D341Med (cell line): ENCODE measurements around the gene HSH2D.
"Not testable (repeated sequence)": the region's sequence is repeated elsewhere in the genome, so short reads cannot be mapped to it uniquely, and the experiment has no call there.

Source experiments
- DNase-seq: peaks from one replicate; pipeline ENCODE4 v3.0.0; 2012; ENCODE audit warnings: low spot score

Gene HSH2D

GRCh38 chr19:16157601-16158000 is 14.1 kb downstream of the HSH2D start:
- DNase-seq = no peak

DNA sequence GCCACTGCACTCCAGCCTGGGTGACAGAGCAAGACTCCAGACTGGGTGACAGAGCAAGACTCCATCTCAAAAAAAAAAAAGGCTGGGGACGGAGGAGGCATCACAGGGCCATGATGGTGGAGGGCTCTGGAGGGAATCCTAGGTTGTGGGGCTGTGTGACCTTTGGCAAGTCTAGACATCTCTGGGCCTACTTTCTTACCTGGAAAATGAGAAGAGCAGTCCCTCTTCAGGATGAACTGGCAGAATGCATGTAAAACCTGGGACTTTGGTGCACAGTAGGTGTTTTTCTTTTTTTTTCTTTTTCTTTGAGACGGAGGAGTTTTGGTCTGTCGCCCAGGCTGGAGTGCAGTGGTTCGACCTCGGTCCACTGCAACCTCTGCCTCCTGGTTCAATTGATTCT is 16.2 kb downstream of the HSH2D start:
- DNase-seq = no peak

DNA sequence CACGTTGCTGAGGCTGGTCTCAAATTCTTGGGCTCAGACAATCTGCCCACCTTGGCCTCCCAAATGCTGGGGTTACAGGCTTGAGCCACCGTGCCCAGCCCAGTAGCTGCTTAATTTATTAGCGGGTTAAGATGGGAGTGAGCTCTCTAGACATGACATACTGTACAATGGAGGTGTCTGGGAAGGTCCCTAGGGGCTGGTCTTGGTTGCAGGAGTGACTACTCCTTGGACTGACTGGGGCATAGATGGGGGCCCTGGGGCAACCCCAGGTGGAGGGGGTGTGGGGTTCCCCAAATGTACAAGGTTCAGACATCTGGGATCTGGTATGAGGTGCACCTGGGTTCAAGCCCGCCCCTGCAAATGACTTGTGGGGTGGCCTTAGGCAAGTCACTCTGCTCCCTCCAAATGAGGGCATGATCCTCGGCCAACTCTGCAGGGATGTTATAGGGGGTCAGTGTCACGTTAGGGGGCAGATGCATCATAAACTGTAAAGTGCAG is 17.0 kb downstream of the HSH2D start:
- no peak for DNase-seq

GRCh38 chr19:16160943-16161560 is 17.6 kb downstream of the HSH2D start:
- no peak for DNase-seq

- no peak for DNase-seq
Observed at GRCh38 chr19:16161840-16162239, 18.4 kb downstream of the HSH2D start.

DNA sequence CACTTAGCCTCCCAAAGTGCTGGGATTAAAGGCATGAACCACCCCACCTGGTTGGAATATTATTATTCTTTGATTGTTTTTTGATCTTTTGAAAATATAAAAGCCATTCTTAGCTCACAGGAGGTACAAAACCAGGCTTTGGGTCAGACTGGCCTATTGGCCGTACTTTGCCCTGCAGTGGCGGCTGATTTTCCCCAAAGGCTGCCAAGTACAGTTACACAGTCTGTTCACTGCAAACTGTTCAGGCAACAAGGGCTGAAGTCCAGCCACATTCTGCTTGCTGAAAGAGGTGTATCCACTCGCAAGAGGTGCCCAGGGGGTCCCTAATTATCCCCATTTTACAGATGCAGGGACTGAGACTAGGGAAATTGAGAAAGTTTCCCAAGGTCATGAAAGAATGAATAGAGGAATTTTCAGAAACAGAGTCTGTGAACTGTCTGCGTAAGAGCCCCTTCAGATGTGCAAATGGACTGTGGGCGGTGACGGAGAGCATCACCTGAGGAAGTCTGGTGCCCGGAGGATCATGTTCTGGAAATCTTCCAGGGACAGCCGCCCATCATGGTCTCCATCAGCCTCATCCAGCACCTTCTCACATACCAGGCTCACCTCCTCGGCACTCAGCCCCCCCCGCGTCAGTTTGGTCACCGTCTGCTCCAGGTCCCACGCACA is 20.9 kb downstream of the HSH2D start:
- DNase-seq = no peak

DNA sequence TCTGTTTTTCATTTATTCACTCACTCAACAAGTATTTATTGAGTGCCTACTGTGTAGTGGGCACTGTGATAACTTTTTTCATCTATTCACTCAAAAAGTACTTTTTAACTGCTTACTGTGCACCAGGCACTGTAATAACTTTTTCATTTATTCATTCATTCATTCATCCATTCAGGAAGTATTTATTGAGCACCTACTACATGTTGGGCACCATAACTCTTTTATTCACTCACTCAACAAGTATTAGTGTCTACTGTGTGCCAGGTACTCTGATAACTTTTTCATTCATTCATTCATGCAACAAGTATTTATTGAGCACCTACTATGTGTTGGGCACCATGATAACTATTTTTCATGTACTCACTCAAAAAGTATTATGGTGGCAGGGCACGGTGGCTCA is 22.9 kb downstream of the HSH2D start:
- DNase-seq = no peak

GRCh38 chr19:16167055-16167454 is 23.6 kb downstream of the HSH2D start:
- DNase-seq = no peak

- DNase-seq = no peak
Observed at GRCh38 chr19:16168465-16169081, 25.1 kb downstream of the HSH2D start.

- no peak for DNase-seq
Observed at GRCh38 chr19:16170134-16170533, 26.6 kb downstream of the HSH2D start.

DNA sequence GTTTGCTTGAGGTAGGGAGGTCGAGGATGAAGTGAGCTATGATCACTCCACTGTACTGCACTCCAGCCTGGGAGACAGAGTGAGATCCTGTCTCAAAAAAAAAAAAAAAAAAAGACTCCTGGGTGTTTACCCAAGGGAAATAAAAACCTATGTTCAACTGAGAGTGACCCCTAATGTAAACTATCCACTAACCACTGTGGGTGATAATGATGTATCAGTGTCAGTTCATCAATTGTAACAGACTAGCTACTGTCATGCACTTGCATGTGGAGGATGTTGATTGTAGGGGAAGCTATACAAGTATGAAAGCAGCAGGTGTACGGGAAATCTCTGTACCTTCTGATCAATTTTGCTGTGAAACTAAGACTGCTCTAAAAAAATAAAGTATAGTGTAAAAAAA is 32.5 kb downstream of the HSH2D start:
- no peak for DNase-seq

DNA sequence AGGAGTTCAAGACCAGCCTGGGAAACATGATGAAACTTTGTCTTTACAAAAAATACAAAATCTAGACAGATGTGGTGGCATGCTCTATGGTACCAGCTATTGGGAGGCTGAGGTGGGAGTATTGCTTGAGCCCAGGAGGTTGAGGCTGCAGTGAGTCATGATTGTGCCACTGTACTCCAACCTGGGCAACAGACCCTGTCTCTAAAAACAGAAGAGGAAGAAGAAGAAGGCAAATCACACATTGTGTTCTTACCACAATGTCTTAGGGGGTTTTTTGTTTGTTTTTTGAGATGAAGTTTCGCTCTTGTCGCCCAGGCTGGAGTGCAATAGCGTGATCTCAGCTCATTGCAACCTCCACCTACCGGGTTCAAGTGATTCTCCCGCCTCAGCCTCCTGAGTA is 35.4 kb downstream of the HSH2D start:
- DNase-seq = not testable (repeated sequence)

GRCh38 chr19:16180611-16181010 is 37.1 kb downstream of the HSH2D start:
- no peak for DNase-seq

DNA sequence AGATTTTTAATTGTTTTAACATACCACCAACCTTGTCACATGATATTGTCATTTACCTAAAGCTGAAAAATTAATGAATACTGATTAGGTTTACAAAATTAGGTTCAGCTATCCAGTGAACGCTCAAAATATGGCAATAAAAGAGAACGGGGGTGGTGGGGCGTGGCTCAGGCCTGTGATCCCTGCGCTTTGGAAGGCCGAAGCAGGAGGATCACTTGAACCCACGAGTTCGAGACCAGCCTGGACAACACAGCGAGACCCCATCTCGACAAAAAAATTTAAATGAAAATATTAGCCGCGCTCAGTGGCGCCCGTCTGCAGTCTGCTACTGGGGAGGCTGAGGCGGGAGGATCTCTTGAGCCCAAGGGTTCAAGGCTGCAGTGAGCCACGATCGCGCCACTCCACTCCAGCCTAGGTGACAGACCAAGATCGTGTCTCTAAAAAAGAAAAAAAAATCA is 41.2 kb downstream of the HSH2D start:
- DNase-seq = no peak

- peak; percentile 98 for DNase-seq
Observed at GRCh38 chr19:16185123-16185767, 41.8 kb downstream of the HSH2D start, which contains the start of gene FAM32A. Gene FAM32A (plus strand): TSS chr19:16185410. CDS start chr19:16185443, 33 bp downstream.

DNA sequence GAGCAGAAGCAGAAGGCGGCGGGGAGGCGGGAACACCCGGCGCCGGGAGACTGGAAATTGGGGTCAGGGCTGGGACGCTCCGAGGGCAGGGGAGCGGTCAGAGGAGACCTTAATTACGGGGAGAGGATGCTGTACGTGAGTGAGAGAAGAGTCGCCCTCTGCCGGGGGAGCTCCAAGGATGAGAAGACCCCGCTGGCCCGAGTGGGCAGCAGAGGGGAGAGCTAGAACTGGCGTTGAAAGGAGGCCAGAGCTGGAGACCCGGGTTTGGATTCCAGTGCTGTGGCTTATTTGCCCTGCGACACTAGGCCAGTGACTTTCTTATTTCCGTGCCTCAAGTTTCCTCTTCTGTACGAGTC is 42.3 kb downstream of the HSH2D start:
- peak; percentile 66 for DNase-seq

- DNase-seq = no peak
Observed at GRCh38 chr19:16188521-16188920, 45.0 kb downstream of the HSH2D start.

- no peak for DNase-seq
Observed at GRCh38 chr19:16190198-16190597, 46.7 kb downstream of the HSH2D start.

- DNase-seq = no peak
Observed at GRCh38 chr19:16190736-16191135, 47.3 kb downstream of the HSH2D start.

- DNase-seq = peak; percentile 17
Observed at GRCh38 chr19:16191216-16191908, 47.9 kb downstream of the HSH2D start.

GRCh38 chr19:16193466-16193865 is 50.0 kb downstream of the HSH2D start:
- DNase-seq = peak; percentile 8

GRCh38 chr19:16197188-16197621 is 53.7 kb downstream of the HSH2D start:
- no peak for DNase-seq
